ENCODE data around the gene RBM42. TPM values are rescaled to one million over a fixed set of nuclear protein-coding genes. Genes with fewer than 3 reads are reported as not detected.

Gene RBM42, protein sequence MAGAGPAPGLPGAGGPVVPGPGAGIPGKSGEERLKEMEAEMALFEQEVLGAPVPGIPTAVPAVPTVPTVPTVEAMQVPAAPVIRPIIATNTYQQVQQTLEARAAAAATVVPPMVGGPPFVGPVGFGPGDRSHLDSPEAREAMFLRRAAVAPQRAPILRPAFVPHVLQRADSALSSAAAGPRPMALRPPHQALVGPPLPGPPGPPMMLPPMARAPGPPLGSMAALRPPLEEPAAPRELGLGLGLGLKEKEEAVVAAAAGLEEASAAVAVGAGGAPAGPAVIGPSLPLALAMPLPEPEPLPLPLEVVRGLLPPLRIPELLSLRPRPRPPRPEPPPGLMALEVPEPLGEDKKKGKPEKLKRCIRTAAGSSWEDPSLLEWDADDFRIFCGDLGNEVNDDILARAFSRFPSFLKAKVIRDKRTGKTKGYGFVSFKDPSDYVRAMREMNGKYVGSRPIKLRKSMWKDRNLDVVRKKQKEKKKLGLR
- 144 to 216 TPM (median 212 TPM) in 5 replicates for total RNA-seq (2022; extraction: Qiagen RNA extraction)

DNA sequence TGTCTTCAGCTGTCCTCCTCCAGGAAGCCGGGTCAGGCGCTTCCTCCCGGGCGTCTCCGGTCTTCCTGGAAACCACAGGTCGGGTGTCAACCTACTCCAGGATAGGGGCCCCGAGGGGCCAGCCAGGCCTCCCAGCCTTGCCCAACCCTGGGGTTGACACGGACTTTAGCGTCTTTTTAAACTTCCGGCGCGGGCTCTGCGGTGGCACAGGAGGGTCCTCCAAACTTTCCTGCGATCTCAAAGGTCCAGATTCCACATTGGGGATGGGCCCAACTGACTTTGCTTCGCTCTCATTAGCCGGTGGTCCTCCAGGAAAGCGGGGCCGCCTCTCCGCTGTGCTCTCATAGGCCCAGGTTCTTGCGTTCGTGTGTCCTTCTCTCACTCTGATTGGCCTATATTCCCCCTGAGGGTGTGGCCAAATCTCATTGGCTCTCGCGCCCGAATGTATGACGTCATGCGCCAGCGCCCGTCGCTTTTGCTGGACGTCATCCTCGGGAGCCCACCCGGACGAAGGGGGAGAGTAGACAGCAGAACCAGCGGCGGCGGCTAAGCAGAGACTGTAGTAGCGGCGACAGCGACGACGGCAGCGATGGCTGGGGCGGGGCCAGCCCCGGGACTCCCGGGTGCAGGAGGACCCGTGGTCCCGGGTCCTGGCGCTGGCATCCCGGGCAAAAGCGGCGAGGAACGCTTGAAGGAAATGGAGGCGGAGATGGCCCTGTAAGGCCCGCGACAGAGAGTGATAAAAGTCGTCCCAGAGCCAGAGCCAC is at the start of gene RBM42:
TSS of gene RBM42 (plus strand) at position 472 of the 767 bp plus-strand sequence. CDS start at position 590, 118 bp downstream.

DNA sequence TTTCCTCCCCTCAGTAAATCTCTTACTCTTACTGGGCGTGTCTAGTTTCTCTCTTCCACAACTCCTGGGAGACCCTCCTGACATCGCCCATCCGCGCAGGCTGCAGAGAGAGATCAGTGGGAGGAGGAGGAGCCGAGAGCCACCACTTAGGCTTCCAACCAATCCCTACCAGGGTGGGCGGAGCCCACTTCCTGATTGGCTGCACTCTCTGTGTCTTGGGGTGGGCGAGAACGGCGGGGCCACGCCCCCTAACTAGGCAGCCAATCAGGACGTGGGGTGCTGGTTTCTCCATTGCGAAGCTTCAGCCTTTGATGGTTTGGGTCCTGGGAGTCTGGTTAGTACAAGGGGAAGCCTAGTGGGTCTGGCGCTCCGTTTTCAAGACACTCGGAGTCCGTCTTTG is 43.0 kb upstream of the RBM42 start, which contains the start of gene PMIS2:
TSS of gene PMIS2 (plus strand) at position 326 of the 400 bp plus-strand sequence. CDS start 87 bp downstream, outside the sequence.

DNA sequence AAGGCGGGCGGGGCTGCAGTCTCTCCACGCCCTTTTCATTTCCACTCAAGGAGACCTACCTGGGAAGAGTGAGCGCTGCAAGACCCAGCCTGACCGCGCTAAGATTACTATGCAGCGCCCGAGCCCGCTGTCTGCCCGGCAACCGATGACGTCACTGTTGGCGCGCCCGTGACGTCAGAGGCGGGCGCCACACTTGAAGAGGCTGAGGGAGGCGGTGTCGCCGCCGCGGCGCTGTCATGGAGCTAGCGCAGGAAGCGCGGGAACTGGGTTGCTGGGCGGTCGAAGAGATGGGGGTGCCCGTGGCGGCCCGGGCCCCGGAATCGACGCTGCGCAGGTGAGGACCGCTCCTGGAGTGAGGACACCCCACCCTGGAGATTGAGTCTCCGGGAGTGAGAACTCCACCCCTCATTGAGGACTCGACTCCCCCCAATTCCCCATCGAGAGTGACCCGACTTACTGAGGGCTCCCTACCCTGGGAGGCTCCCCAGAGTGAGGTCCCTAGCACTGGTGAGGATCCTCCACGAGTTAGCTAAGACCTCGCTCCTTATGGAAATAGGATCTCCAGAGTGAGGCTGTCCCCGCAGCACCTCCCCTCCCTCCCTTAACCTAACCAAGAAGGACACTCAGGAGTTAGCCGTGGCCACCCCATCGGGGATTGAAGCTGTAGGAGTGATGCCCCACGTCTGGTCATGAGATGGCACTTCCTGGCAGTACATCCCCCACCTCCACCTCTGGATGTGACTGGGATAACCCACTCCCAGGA is 16.1 kb upstream of the RBM42 start, which contains the start of gene HAUS5:
TSS of gene HAUS5 (plus strand) at position 177 of the 763 bp plus-strand sequence. CDS start at position 237, 60 bp downstream.

DNA sequence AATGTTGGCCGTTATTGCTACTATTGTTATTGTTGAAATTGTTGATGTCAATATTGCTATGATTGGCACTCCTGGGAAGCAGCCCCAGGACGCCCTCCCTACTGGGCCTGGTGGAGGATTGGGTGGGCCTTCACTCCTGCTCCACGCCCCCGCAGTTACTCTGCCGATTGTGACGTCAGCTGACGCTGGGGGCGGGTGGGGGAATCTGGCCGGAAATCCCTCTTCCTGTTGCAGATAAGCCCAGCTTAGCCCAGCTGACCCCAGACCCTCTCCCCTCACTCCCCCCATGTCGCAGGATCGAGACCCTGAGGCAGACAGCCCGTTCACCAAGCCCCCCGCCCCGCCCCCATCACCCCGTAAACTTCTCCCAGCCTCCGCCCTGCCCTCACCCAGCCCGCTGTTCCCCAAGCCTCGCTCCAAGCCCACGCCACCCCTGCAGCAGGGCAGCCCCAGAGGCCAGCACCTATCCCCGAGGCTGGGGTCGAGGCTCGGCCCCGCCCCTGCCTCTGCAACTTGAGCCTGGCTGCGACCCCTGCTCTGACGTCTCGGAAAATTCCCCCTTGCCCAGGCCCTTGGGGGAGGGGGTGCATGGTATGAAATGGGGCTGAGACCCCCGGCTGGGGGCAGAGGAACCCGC is 12.8 kb downstream of the RBM42 start, which contains the start of gene ETV2:
TSS of gene ETV2 (plus strand) at position 231 of the 637 bp plus-strand sequence. CDS start 716 bp downstream, outside the sequence.

DNA sequence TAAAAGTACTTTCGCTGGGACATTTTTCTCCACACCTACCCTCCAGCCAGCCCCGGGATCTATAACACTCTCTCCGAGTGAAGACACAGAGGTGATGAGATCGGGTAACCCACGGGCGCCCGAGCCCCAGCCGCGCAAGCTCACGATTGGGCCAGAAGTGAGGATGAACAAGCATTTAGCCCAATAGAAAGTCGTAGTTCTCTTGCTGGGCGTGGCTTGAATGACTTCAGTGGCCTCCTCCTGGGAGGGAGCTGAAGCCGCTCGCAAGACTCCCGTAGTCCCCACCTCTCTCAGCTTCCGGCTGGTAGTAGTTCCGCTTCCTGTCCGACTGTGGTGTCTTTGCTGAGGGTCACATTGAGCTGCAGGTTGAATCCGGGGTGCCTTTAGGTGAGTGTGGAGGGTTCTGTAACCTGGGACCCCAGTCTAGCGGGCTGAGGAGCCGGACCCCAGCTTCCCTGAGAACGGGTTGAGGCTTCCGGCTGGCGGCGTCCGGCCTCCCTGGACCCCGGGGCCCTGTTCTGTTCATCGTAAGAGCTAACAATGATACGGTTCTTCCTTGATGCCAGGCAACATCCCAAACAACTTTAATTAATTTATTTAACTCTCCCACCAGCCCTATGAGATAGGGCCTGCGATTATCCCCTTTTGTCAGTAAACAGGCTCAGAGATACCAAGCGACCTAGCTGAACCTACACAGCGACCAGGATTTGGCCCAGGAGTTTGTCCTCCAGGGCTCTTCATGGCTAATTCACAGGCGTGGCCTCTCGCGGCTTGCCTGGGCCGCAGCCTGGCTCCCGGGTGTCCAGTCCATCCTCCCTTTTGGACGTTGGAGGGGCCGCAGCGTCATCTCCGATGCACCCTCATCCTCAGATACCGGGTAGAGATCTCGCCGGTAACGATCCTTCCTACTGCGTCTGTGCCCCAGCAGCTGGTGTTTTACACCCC is 19.5 kb downstream of the RBM42 start, which contains the start of gene COX6B1:
TSS of gene COX6B1 (plus strand) at position 307 of the 945 bp plus-strand sequence. CDS start 2,921 bp downstream, outside the sequence.

DNA sequence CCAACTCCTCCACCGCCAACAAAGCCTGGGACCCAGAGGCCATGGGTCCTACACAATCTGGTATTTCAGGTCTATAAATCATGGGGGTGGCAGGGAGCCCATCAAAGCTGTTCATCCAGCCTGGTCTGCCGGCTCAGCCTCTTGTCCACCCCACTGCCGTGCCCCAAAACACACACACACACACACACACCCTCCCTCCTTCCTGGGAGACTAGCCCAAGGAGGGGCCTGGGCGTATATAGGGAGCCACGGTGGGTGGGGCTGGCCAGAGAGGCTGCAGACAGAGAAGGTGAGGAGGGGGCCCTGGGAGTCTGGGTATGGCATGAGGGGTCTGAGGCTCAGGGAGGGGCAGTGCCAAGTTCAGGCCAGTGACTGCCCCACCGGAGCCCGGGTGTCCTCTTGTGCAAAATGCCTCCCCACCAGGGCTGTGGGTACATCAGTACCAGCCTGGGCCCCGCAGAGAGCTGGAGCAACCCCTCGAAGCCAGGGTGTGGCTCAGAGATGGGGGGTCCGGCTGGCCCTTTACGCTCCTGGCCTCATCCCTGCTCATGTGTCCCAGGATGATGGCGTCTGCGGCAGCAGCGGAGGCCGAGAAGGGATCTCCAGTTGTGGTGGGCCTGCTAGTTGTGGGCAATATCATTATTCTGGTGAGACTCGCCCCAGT is 37.5 kb downstream of the RBM42 start, which contains the start of gene UPK1A:
TSS of gene UPK1A (plus strand) at position 267 of the 663 bp plus-strand sequence. CDS start at position 563, 296 bp downstream.

Other genes with a start within 250 kb of the RBM42 start
- gene FFAR2, start 180.8 kb upstream of the RBM42 start, total RNA-seq (2022; extraction: Qiagen RNA extraction) = 0.03 TPM in 1 of 5 replicates, not detected in the others
- gene KRTDAP, start 138.6 kb upstream of the RBM42 start, total RNA-seq (2022; extraction: Qiagen RNA extraction) = not detected in 5 replicates
- gene DMKN, start 115.4 kb upstream of the RBM42 start, total RNA-seq (2022; extraction: Qiagen RNA extraction) = 34.1 to 42.4 TPM (median 35.8 TPM) in 5 replicates
- gene SBSN, start 100.7 kb upstream of the RBM42 start, total RNA-seq (2022; extraction: Qiagen RNA extraction) = 2.5 to 3.1 TPM (median 3.0 TPM) in 5 replicates
- gene GAPDHS, start 95.6 kb upstream of the RBM42 start, total RNA-seq (2022; extraction: Qiagen RNA extraction) = not detected in 5 replicates
- 350 to 462 TPM (median 443 TPM) in 5 replicates for gene TMEM147, start 83.4 kb upstream of the RBM42 start, total RNA-seq (2022; extraction: Qiagen RNA extraction)
- not detected in 5 replicates for gene ATP4A, start 65.4 kb upstream of the RBM42 start, total RNA-seq (2022; extraction: Qiagen RNA extraction)
- not detected in 5 replicates for gene PMIS2, start 42.9 kb upstream of the RBM42 start, total RNA-seq (2022; extraction: Qiagen RNA extraction)
- gene HAUS5, start 16.3 kb upstream of the RBM42 start, total RNA-seq (2022; extraction: Qiagen RNA extraction) = 12.1 to 18.6 TPM (median 17.4 TPM) in 5 replicates
- gene ETV2, start 12.7 kb downstream of the RBM42 start, total RNA-seq (2022; extraction: Qiagen RNA extraction) = 1.6 to 3.1 TPM (median 2.4 TPM) in 5 replicates
- gene COX6B1, start 19.3 kb downstream of the RBM42 start, total RNA-seq (2022; extraction: Qiagen RNA extraction) = 1,293 to 1,487 TPM (median 1,363 TPM) in 5 replicates
- gene UPK1A, start 37.5 kb downstream of the RBM42 start, total RNA-seq (2022; extraction: Qiagen RNA extraction) = 0.51 to 1.1 TPM (median 0.91 TPM) in 5 replicates
- gene ZBTB32, start 75.5 kb downstream of the RBM42 start, total RNA-seq (2022; extraction: Qiagen RNA extraction) = 0.03 TPM in 1 of 5 replicates, not detected in the others
- gene KMT2B, start 89.0 kb downstream of the RBM42 start, total RNA-seq (2022; extraction: Qiagen RNA extraction) = 47.4 to 63.8 TPM (median 61.5 TPM) in 5 replicates
- 12.9 to 14.2 TPM (median 13.3 TPM) in 5 replicates for gene IGFLR1, start 113.4 kb downstream of the RBM42 start, total RNA-seq (2022; extraction: Qiagen RNA extraction)
- 26.6 to 31.3 TPM (median 28.4 TPM) in 5 replicates for gene U2AF1L4, start 116.4 kb downstream of the RBM42 start, total RNA-seq (2022; extraction: Qiagen RNA extraction)
- gene PSENEN, start 116.6 kb downstream of the RBM42 start, total RNA-seq (2022; extraction: Qiagen RNA extraction) = 285 to 335 TPM (median 294 TPM) in 5 replicates
- 18.3 to 28.2 TPM (median 25.9 TPM) in 5 replicates for gene LIN37, start 119.5 kb downstream of the RBM42 start, total RNA-seq (2022; extraction: Qiagen RNA extraction)
- gene HSPB6, start 128.0 kb downstream of the RBM42 start, total RNA-seq (2022; extraction: Qiagen RNA extraction) = 0.12 to 0.29 TPM (median 0.19 TPM) in 5 replicates
- gene PROSER3, start 129.1 kb downstream of the RBM42 start, total RNA-seq (2022; extraction: Qiagen RNA extraction) = 23.1 to 33.0 TPM (median 27.3 TPM) in 5 replicates
- 4.3 to 9.2 TPM (median 6.5 TPM) in 5 replicates for gene ARHGAP33, start 146.5 kb downstream of the RBM42 start, total RNA-seq (2022; extraction: Qiagen RNA extraction)
- 0.22 to 0.36 TPM (median 0.24 TPM) in 4 of 5 replicates, not detected in the other for gene PRODH2, start 183.8 kb downstream of the RBM42 start, total RNA-seq (2022; extraction: Qiagen RNA extraction)
- 0.32 to 0.84 TPM (median 0.46 TPM) in 5 replicates for gene NPHS1, start 223.5 kb downstream of the RBM42 start, total RNA-seq (2022; extraction: Qiagen RNA extraction)
- gene KIRREL2, start 227.9 kb downstream of the RBM42 start, total RNA-seq (2022; extraction: Qiagen RNA extraction) = 0.32 to 0.69 TPM (median 0.49 TPM) in 5 replicates
- 62.9 to 100 TPM (median 98.2 TPM) in 5 replicates for gene APLP1, start 239.5 kb downstream of the RBM42 start, total RNA-seq (2022; extraction: Qiagen RNA extraction)